OCI-LY1 (cell line): ENCODE results near the gene GON4L.

Experiments
- CTCF ChIP-seq: fragments of 200-600 bp; sonication (generic), shearing (Covaris generic); IDR thresholded peaks from 2 replicates; pipeline ENCODE4 v1.5.1; 2017; ENCODE audit warnings: mild to moderate bottlenecking, antibody characterized with exemption, low read length, moderate library complexity, mixed read lengths
- EZH2 ChIP-seq: fragments of 200-600 bp; sonication (generic), shearing (Covaris generic); IDR thresholded peaks from 2 replicates; pipeline ENCODE4 v1.8.0; 2017; ENCODE audit warnings: borderline replicate concordance, mixed run types, mild to moderate bottlenecking, antibody characterized with exemption, low read length, moderate library complexity, mixed read lengths

- no peak for TF ChIP-seq CTCF
- TF ChIP-seq EZH2: no peak
These were observed 16.8 kb upstream of the GON4L start for GRCh38 chr1:155873860-155874259.
